Measurements from ENCODE around the gene TMC8. TPM values are rescaled to one million over a fixed set of nuclear protein-coding genes. Genes with fewer than 3 reads are reported as not detected.

Gene TMC8
- total and polyA plus RNA-seq, 2 of the 8 experiments (the other 6 are each of a cell fraction or from before 2014, with no cell fraction given) = 1.00 to 2.8 TPM

DNA sequence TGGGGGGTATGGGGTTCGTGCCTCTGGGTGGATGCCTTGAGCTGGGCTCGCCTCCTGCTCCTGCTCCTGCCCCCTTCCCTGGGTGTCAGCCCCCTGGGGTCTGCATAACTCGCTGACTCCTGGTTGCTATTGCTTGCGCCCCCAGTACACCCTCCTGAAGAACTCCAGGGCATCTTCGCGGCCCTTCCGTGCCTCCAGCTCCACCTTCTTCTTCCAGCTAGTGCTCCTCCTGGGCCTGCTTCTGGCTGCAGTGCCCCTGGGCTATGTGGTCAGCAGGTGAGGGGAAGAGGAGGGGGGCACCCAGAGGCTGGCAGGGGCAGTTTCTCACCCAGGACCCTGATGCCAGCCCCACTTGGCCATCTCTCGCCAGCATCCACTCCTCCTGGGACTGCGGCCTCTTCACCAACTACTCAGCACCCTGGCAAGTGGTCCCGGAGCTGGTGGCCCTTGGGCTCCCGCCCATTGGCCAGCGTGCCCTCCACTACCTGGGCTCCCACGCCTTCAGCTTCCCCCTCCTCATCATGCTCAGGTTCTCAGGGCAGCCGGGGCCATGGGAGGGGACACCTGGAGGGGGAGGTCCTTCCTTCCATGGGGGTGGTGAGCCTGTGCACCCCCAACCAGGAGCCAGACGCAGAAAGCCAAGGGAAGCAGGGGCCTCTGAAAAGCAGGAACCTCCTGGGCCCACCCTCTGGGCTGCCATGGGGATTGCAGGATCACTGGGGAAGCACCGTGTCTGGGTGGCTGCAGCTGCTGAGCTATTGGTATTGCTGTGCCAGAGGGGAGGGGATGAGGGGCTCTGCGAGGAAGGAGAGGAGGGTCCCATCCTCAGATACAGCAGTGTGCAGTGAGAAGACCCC lies 7.9 kb downstream of the TMC8 start:
- TF ChIP-seq EGR1 (IDR thresholded peaks at IDR 0.05; ENCODE audit: borderline replicate concordance, low read depth, low read length) (no peak), YY1 (IDR thresholded peaks at IDR 0.05; ENCODE audit: low read depth, low read length) (no peak), TAF7 (optimal IDR thresholded peaks at IDR 0.05; ENCODE audit: borderline replicate concordance, low read depth, low read length) (no peak), CBX8 (IDR thresholded peaks at IDR 0.05; ENCODE audit: borderline replicate concordance, low read depth, low read length) (no peak)
- H3K79me1 ChIP-seq (ENCODE audit: low read depth, low read length) = no peaks in the 10 kb centered on the region
- H3K27me3 ChIP-seq (replicated peaks in 1 of 4; ENCODE audit: control insufficient read depth in 3 of 4, extremely low read depth in 1 of 4, insufficient read depth in 3 of 4, low read length in 3 of 4) = peaks cover 0 to 9% (median 6%) of the 10 kb centered on the region in 4 experiments; a peak in 5 of 7 replicates
- peak overlapping the region; percentile 55 for H2BK15ac ChIP-seq (ENCODE audit: low read length)
- POLR2A ChIA-PET (ENCODE audit: partially characterized antibody) = interaction anchor here (0.8 to 3.7 kb wide), 10 partner anchors 10 to 48 kb away, joined by 3 to 16 read pairs (median 5); partner anchors contain the start of genes AFMID, TK1 and TMC6
- CTCF ChIA-PET (ENCODE audit: partially characterized antibody) = interaction anchor here (0.6 to 8.0 kb wide), 19 partner anchors 8 to 612 kb away, joined by 3 to 122 read pairs (median 5); partner anchors contain the start of gene TMC6
- H3K18ac ChIP-seq (ENCODE audit: extremely low read depth, low read length) = no peak overlapping the region
- H4K8ac ChIP-seq (ENCODE audit: extremely low read depth, insufficient read depth, low read length) = peak overlapping the region; percentile 62; the same call in 1 of the 2 replicates
- H3K14ac ChIP-seq (ENCODE audit: insufficient read length) = no peak overlapping the region
- no peaks in the 10 kb centered on the region for H3K36me3 ChIP-seq (ENCODE audit: control insufficient read depth in 2 of 4, insufficient read depth in 4 of 4, low read length in 3 of 4)
- peak overlapping the region; percentile 55; the same call in 1 of the 2 replicates for H2BK12ac ChIP-seq (ENCODE audit: low read depth, low read length)
- no peak overlapping the region for H2AK5ac ChIP-seq (ENCODE audit: low read depth, low read length)
- no peak overlapping the region for H3K9ac ChIP-seq (replicated peaks in 1 of 4; ENCODE audit: extremely low read depth in 1 of 4, low read depth in 3 of 4, low read length in 3 of 4)
- FAIRE-seq = no peak
- H2BK20ac ChIP-seq (ENCODE audit: low read length) = no peak overlapping the region
- H3K4me2 ChIP-seq (ENCODE audit: insufficient read depth in 1 of 2, low read depth in 2 of 2, low read length in 2 of 2) = no peak overlapping the region; a peak in 1 of 4 replicates
- H2BK5ac ChIP-seq (ENCODE audit: low read depth, low read length) = peak overlapping the region; percentile 26; the same call in 1 of the 2 replicates
- peaks cover 2% of the 10 kb centered on the region; the same call in 1 of the 2 replicates for H3K23me2 ChIP-seq (ENCODE audit: low read depth, low read length)
- peak in 1 of 2 experiments; percentile 55 for DNase-seq (ENCODE audit: low read depth in 1 of 2, low spot score in 2 of 2)
- H3K4me1 ChIP-seq (replicated peaks in 1 of 4; ENCODE audit: control insufficient read depth in 3 of 4, insufficient read depth in 4 of 4, low read length in 3 of 4) = peaks cover 0 to 10% (median 7%) of the 10 kb centered on the region in 4 experiments; a peak in 4 of 7 replicates
- no peak overlapping the region for H2BK120ac ChIP-seq (replicated peaks; ENCODE audit: low read depth, low read length)
- 82% methylated on average over 17 of the region's 17 CpGs; no CpG with 5 or more reads in 1 of the 2 experiments for WGBS, 2 experiments (ENCODE audit: extremely low coverage in 1 of 2, insufficient coverage in 1 of 2, insufficient read length in 1 of 2, insufficient replicate concordance in 2 of 2, low coverage in 1 of 2, low lambda C conversion rate in 2 of 2, missing lambda C conversion rate in 1 of 2)
- peaks cover 0 to 6% of the 10 kb centered on the region in 2 experiments for H4K20me1 ChIP-seq (replicated peaks in 1 of 2; ENCODE audit: control insufficient read depth in 1 of 2, insufficient read depth in 2 of 2, low read length in 2 of 2)
- no peaks in the 10 kb centered on the region for H3K9me3 ChIP-seq (ENCODE audit: insufficient read depth in 2 of 2, low read depth in 1 of 2, low read length in 1 of 2)
- H2AFZ ChIP-seq (ENCODE audit: low read length) = no peak overlapping the region
- no peak overlapping the region for H3K23ac ChIP-seq (ENCODE audit: insufficient read length)
- H3K27ac ChIP-seq (ENCODE audit: low read depth, low read length) = no peak overlapping the region
- H4K5ac ChIP-seq (ENCODE audit: insufficient read length, low read depth, low read length) = no peak overlapping the region
- H4K91ac ChIP-seq (replicated peaks; ENCODE audit: insufficient read length, low read length) = no peak overlapping the region
- no peak overlapping the region for H3K4ac ChIP-seq (replicated peaks; ENCODE audit: insufficient read length, low read depth, low read length)
- no peak overlapping the region for H3K56ac ChIP-seq (replicated peaks; ENCODE audit: insufficient read length, low read depth, low read length)
- no peaks in the 10 kb centered on the region for H3K79me2 ChIP-seq (ENCODE audit: control insufficient read depth in 1 of 2, insufficient read depth in 2 of 2, low read length in 2 of 2)
- H3K4me3 ChIP-seq (ENCODE audit: extremely low read depth in 1 of 4, insufficient read depth in 2 of 4, low read depth in 3 of 4, low read length in 4 of 4) = no peak overlapping the region

All from H1 (cell line).